Activated CD8-positive, alpha-beta memory T cell treated with anti-CD3 and anti-CD28 coated beads for 24 hours (primary cell): ENCODE measurements around the gene LYRM7.
"Not testable (repeated sequence)": the region's sequence is repeated elsewhere in the genome, so short reads cannot be mapped to it uniquely, and the experiment has no call there.

Experiments
- DNase-seq: peaks from one replicate; pipeline ENCODE4 v3.0.0-alpha.2; 2020

The LYRM7 gene

DNA sequence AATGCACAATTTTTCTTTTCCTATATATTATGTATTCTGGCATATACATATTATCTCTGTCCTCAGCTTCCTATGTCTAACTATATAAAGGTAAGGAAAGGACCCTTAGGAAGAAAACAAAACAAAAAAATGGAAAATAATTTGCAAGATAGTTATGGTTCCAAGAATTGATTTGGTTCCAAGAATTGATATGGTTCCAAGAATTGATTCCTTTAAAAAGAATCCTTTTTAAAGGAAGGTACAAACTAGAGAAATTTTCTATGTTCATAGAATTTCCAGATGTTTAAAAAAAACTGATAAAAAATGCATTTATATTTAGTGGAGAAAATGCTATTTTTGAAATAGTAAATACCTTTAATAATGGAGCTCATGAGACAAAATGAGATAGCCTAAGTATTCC is 12.1 kb downstream of the LYRM7 start:
- DNase-seq = no peak

DNA sequence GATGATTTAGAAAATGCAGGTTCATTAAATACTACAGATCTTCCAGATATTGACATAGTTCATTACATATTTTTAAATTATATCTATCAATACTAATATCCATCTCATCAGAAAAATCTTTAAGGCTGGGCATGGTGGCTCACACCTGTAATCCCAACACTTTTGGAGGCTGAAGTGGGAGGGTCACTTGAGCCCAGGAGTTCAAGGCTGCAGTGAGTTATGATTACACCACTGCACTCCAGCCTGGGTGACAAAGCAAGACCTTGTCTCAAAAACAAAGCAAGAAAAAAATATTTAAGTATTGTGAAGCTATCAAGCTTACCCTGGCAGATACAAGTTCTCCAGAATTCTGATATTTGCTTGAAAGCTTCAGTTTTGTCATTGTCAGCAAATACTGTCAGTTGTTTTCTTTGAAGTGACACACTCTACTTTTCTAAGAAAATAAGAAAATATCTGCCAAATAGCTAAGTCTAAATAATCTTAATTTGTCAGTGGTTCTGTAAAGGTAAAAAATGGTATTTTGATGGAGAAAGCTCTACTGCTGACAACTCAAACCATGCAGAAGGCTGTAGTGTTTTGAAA is 14.9 kb downstream of the LYRM7 start:
- no peak for DNase-seq

DNA sequence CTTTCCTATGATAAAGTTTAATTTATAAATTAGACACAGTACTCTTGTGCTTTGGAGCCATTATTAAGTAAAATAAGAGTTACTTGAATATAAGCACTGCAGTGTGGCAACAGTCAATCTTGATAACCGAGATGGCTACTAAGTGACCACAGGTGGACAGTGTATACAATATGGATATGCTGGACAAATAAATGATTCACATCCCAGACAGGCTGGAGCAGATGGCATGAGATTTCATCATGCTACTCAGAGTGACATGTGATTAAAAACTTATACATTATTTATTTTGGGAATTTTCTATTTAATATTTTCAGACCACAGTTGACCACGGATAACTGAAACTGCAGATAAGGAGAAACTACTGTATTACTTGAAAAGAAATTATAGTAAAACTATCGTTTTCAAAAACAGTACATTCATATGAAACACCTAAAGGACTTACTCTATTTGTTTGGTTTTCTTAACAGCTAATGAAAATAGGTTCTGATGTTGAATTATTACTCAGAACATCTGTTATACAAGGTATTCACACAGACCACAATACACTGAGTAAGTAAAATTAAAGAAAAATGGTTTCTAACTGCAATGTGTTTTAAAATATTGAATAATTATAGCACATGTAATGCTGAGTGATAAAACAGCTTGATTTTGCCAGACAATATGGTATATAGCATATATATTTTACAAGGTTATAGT is 16.0 kb downstream of the LYRM7 start:
- DNase-seq = no peak

DNA sequence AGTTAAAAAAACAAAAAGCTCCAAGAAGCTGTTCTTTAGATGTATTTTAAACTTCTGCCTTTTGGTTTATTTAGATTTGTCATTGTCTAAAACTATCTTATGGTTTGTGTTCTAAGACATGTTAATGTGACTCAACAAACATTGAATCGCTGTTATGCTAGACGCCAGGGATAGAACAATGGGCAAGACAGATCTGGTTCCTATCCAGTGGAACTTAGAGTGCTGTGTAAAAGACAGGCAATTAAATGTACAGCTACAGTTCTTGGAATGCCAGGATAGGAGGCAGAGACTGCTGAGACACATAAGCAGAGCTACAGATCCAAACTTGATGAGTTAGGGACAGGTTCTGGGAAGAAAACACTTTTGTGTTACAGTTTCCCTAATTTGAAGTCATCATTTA is 22.4 kb downstream of the LYRM7 start:
- no peak for DNase-seq

DNA sequence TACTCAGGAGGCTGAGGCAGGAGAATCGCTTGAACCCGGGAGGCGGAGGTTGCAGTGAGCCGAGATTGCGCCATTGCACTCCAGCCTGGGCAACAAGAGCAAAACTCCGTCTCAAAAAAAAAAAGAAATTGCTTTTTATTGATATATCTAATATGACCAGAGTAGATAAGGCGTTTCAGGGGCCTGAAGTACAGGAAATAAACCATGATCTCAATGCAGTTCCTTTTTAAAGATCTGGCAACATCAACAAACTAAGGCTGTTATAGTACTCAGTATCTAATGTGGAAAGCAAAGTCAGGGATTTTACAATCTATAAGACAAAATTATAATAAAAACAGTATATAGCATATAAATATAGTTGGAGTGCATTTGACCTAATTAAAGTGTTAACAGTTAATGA is 23.2 kb downstream of the LYRM7 start:
- not testable (repeated sequence) for DNase-seq

DNA sequence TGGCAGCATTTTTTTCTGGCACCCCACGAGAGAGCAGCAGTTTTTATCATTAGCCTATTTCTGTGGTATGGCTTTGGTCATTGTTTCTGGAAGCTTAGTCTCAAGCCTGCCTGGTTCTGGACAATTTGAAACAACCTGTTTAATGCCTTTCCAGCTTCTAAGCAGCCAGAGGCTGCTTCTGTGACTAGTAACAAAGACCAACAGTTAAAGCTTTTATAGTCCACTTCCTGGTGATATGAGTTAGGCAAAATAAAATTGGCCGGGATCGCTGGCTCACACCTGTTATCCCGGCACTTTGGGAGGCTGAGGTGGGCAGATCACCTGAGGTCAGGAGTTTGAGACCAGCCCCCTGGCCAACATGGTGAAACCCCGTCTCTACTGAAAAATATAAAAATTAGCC is 24.0 kb downstream of the LYRM7 start:
- DNase-seq = no peak

DNA sequence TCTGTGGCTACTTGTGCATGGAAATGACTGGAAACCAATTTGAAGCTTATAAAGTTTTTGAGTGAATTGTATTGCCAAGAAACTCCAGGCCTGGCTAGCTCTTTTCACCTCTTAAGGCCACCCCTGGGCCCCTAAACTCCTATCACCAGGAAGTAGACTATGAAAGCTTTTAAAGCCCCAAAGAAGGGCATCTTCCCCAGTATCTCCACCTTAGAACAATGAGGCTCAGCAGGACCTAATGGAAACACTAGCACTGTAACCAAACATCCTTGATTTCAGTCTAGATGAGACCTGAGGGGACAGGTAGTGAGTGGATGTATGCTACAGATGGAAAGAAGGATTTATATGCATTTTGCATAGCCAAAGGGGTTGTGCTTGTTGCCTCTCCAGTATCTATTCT is 25.0 kb downstream of the LYRM7 start:
- DNase-seq = no peak

DNA sequence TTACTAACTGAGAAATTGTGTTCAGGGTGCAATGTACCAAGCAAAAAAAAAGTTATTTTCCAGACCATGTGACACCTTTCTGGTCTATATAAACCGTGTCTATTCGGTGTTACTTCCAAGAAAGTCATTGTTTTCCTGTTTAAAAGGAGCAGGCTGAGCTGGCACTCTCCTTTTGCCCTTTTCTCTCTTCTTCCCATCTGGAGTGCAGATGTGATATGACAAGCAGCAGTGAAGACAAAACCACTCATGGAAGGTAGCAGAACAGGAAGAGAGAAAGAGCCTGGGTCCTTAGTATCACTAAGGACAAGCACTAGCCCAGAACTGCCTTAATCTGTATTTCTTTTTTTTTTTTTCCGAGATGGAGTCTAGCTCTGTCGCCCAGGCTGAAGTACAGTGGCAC is 25.6 kb downstream of the LYRM7 start:
- DNase-seq = no peak

DNA sequence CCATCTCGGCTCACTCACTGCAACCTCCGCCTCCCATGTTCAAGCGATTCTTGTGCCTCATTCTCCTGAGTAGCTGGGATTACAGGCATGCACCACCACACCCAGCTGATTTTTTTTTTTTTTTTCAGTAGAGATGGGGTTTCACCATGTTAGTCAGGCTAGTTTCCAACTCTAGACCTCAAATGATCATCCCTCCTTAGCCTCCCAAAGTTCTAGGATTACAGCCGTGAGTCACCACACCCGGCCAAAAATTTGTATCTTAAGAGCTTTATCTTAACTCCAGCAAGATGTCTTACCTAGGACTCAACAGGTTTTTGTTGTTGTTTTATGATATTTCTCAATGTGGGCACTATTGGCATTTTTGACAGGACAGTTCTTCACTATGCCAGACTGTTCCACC is 27.9 kb downstream of the LYRM7 start:
- no peak for DNase-seq

DNA sequence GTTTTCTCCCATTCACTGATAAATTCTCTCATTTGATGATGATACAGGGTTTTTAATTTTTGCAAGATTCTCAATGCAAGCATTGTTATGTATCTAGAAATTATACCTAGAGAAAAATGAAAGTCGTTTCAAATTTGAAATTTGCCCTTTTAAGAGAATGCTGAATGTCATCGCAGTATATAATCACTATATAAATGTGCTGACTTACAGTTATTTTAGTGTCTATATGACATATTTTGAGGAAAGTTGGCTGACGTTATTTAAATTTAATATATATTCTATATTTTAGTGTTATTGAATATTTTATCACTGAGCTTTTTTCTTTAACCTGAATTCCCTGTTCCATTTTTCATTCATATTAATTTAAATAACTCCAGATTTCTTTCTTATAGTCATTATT is 29.8 kb downstream of the LYRM7 start:
- no peak for DNase-seq

DNA sequence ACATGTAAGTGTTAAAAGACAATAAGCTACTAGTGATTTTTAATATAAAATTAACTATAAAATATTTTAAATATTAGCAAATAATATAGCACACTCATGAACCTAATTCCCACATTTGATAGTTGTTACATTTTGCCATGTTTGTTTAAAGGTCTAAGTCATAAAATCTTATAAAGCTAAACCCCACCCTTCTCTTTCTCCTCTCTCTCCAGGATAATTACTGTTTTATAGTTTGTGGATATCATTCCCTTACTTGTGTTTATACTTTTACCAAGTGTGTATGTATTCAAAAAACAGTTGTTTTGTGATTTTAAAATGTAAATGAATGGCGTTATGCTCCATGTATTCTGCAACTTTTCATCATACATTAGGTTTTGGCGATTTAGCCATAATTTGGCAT is 34.2 kb downstream of the LYRM7 start:
- DNase-seq = no peak

DNA sequence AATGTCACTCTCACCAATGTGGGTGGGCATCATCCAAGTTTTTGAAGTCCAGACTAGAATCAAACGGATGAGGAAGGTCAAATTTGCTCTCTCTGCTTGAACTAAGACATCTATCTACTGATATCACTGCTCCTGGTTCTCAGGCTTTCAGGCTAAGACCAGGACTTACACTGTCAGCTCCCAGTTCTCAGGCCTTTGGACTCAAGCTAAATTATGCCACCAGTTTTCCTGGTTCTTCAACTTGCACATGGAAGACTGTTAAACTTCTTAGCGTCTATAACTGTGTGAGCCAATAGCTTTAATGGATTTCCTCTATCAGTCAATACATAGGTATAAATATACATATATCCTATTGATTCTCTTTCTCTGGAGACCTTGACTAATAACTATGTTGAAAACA is 35.3 kb downstream of the LYRM7 start:
- no peak for DNase-seq

DNA sequence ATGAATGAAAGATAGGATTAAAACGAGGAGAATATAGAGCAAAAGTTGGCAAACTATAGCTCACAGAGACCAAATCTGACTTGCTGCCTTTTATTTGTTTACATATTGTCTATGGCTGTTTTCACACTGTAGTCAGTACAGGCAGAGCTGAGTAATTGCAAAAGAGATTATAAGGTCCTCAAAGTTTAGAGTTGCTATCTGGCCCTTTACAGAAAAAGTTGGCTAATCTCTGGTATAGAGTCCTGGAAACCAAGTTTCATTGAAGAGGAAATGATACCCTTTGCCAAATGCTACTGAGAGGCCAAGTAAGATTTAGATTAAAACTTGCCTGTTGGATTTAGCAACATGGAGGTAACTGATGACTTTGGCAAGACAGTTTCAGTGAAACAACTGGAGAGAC is 36.0 kb downstream of the LYRM7 start:
- no peak for DNase-seq

DNA sequence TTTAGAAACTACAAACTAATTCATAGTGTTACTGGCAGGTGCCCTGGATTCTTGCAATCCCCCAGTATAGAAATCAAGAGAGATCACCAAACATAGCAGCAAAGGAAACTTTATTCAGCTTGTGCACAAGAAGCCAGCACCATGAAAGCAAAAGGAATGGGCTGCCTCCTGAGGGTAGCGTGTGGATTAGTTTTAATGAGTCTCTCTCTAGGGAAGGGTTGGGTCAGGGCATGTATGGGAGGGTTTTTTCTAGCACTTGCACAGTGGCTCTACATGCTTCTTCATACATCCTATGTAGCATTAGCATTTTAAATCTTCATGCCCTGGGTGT is 38.4 kb downstream of the LYRM7 start:
- DNase-seq = peak; percentile 67

DNA sequence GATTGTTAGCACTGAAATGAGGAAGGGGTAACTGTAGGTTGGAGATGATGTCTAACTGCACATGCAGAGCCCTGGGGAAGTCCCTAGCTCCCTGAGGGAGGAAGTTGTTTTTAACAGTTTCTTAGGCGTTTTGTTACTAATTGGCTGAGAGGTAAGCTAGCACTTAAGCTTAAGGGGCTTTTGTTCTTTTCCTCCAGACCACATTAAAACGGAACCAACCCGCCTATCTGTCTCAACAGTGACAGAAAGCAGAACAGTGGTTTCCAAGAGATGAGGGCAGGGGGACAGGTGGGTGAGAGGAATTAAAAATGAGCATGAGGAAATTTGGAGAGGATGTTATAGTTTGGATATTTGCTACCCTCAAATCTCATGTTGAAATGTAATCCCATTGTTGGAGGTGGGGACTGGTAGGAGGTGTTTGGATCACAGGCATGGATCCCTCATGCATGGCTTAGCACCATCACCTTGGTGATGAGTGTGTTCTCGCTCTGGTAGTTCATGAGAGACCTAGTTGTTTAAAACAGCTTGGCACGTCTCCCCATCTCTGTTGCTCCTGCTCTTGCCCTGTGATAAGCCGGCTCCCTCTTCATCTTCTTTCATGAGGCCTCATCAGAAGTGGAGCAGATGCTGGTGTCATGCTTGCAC is 38.9 kb downstream of the LYRM7 start:
- DNase-seq = peak; percentile 71

DNA sequence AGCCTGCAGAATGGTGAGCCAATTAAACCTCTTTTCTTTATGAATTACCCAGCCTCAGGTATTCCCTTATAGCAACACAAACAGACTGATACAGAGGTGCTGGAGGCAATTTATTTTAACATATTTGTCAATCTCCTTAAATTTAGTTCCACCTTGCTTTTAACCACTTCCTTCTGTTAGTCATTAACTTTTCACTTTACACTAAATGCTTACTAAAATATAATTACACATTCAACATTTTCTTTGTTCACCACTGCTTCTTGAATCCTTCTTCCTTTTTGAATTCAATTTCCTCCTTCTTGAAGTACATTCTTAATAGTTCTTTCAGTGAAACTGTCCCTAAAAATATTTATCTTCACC is 39.4 kb downstream of the LYRM7 start:
- no peak for DNase-seq

DNA sequence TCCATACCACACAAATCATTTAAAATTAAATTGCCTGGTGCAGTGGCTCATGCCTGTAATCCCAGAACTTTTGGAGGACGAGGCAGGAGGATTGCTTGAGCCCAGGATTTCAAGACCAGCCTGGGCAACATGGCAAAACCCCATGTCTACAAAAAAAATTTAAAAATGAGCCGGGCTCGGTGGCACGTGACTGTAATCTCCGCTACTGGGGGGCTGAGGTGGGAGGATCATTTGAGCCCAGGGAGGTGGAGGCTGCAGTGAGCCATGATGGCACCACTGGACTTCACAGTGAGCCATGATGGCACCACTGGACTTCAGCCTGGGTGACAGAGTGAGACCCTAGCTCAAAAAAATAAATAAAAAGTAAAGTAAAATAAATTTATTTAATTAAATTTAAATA is 40.9 kb downstream of the LYRM7 start:
- DNase-seq = no peak

DNA sequence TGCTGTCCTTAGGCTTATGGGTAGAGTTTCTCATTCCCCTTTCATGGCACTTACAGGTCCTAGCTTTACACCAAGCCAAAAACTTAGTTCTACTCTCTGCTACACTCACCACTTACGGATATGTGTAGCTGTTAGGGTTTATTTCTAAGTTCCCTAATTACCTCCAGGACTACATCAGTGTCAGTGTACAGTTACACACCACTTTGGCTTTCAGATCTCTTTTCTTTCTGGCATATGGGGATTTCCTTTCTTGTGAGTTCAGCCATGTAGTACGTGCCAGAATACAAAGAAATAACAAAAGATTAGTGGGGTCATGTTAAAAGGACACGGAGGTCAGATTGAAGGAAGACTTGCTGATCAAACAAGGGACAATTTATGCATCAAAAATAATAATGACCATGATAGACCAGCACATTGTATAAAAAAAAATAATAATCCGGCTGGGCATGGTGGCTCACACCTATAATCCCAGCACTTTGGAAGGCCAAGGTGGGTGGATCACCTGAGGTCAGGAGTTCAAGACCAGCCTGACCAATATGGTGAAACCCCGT is 41.8 kb downstream of the LYRM7 start:
- DNase-seq = no peak

DNA sequence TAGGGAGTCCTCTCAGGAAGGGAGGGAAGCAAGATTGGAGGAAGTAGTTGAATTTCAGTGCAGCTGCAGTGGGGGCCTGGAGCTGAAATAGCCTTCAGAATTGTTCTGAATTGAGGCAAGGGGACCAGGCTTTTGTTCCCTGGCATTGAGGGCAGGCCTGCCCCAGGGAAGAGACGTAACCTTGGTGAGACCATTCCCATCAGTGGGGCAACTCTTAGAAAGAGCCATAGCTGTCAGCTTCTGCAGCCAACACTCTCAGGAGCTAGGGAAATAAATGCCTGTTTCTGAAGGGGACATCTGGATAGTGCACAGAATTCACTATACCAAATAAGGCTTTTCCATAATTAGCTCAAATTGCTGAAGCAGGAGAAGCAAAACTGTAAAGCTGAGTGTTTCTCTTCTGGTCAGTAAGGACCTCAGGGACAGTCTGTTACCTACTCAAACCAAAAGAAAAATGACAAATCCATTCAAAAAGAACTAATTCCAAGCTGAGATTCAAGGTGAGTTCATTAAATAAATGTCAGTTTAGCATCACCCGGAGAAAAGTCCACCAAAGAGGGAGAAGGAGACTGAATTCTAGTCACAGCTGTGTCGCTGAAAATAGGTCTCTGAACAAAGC is 44.0 kb downstream of the LYRM7 start:
- no peak for DNase-seq

DNA sequence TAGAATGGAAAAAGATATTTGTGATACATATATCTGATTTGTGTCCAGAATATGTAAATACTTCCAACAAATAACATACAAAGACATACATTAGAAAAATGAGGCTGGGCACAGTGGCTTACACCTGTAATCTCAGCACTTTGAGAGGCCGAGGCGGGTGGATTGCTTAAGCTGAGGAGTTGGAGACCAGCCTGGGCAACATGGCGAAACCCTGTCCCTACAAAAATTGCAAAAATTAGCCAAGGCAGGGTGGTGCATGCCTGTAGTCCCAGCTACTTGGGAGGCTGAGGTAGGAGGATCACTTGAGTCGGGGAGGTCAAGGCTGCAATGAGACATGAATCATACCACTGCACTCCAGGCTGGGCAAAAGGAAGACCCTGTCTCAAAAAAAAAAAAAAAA is 47.0 kb downstream of the LYRM7 start:
- no peak for DNase-seq

DNA sequence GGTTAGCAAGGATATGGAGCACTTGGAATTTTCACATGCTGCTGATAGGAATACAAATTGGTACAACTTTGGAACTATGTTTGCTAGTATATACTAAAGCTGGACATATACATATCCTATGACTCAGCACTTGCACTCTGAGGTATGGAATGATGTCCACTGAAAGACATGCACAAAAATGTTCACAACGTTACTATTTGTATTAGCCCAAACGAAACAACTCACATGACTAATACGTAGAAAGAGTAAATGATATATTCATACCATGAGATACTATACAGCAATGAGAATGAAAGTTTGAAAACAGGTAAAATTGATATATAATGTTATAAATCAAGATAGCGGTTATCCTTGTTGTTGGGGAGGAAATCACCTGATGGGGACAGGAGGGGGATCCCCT is 47.6 kb downstream of the LYRM7 start:
- no peak for DNase-seq

DNA sequence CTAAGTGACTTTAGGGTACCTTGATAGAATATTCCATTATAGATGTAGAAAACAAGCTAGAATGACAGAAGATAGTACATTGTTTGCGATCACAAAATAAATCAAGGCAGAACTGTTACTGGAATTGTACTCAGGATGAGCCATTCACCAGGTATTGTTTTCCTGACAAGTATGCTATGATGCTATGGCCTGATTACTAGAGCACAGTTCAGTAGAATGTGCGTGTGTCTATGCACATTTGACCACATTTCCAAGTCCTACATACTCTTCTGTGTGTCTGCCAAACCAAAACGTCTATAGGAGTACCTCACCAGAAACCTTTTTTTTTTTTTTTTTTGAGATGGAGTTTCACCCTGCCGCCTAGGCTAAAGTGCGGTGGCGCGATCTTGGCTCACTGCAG is 49.8 kb downstream of the LYRM7 start:
- no peak for DNase-seq

DNA sequence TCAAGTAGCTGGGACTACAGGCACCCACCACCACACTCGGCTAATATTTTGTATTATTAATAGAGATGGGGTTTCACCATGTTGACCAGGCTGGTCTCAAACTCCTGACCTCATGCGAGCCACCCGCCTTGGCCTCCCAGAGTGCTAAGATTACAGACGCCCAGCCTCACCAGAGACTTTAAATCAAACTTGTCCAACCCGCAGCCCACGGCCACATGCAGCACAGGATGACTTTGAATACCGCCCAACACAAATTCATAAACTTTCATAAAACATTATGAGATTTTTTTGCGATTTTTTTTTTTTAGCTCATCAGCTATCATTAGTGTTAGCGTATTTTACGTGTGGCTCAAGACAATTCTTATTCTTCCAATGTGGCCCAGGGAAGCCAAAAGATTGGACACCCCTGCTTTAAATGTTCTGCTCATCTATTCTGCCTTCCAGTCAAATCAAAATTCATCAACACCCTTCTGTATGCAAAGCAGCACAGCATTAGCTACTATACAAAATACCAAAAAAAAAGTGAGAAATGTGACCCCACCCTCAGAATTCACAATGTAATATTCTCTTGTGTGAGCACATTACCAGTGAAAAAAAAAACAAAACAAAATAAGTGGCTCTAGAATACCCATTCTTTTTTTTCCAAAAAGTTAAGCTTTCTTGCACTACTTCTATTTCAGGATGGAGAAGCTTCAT is 50.4 kb downstream of the LYRM7 start:
- no peak for DNase-seq

DNA sequence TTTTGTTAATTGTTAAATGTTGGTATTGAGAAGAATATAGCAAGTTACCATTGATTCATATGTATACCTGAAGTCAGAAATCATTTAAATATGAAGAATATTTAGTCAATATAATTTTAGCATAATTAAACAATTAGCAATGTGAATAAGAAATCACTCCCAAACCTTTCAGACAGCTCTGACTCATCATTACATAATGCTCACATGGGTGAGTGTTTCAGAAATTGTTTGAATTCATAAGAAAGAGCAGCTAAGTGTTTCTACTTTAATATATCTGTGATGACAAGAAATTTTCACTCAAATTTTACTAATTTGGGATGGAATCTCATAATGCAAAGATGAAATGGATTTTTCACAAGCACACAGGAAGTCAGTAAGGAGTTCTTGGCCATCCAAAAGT is 51.1 kb downstream of the LYRM7 start:
- no peak for DNase-seq
